GM18861 (cell line): ENCODE measurements around the gene ANK3.

Experiments used
- ATAC-seq: cut with Tn5 transposase; IDR thresholded peaks from one replicate; pipeline ENCODE4 v1.9.1; 2021; ENCODE audit not compliant: unreplicated experiment

Gene ANK3

GRCh38 chr10:60236869-60237524 is 152.7 kb downstream of the ANK3 start:
- peak; percentile 98 for ATAC-seq

- no peak for ATAC-seq
Measured at GRCh38 chr10:60235001-60235400, 154.7 kb downstream of the ANK3 start.

GRCh38 chr10:60234551-60234950 is 155.1 kb downstream of the ANK3 start:
- ATAC-seq = no peak

- no peak for ATAC-seq
Measured at GRCh38 chr10:60230892-60231291, 158.8 kb downstream of the ANK3 start.

GRCh38 chr10:60224066-60224705 is 165.5 kb downstream of the ANK3 start:
- no peak for ATAC-seq

- no peak for ATAC-seq
Measured at GRCh38 chr10:60222047-60222446, 167.6 kb downstream of the ANK3 start.

GRCh38 chr10:60212195-60212594 is 177.5 kb downstream of the ANK3 start:
- no peak for ATAC-seq

- no peak for ATAC-seq
Measured at GRCh38 chr10:60209874-60210570, 179.7 kb downstream of the ANK3 start.

GRCh38 chr10:60208676-60209269 is 180.9 kb downstream of the ANK3 start:
- ATAC-seq = no peak

GRCh38 chr10:60207894-60208293 is 181.8 kb downstream of the ANK3 start:
- no peak for ATAC-seq

- ATAC-seq = no peak
Measured at GRCh38 chr10:60206735-60207134, 182.9 kb downstream of the ANK3 start.

GRCh38 chr10:60205741-60206140 is 183.9 kb downstream of the ANK3 start:
- ATAC-seq = no peak

- ATAC-seq = no peak
Measured at GRCh38 chr10:60203993-60204618, 185.6 kb downstream of the ANK3 start.

- ATAC-seq = no peak
Measured at GRCh38 chr10:60200682-60201053, 189.0 kb downstream of the ANK3 start.

- no peak for ATAC-seq
Measured at GRCh38 chr10:60200012-60200681, 189.5 kb downstream of the ANK3 start.

GRCh38 chr10:60197206-60197605 is 192.5 kb downstream of the ANK3 start:
- no peak for ATAC-seq

- ATAC-seq = no peak
Measured at GRCh38 chr10:60194421-60194820, 195.3 kb downstream of the ANK3 start.

- ATAC-seq = no peak
Measured at GRCh38 chr10:60192946-60193345, 196.7 kb downstream of the ANK3 start.

GRCh38 chr10:60189861-60190475 is 199.7 kb downstream of the ANK3 start:
- ATAC-seq = no peak

GRCh38 chr10:60188548-60188947 is 201.1 kb downstream of the ANK3 start:
- no peak for ATAC-seq
